Frontal cortex (tissue), 4 donors: Measurements from ENCODE around the gene UNC5CL. TPM values are rescaled to one million over a fixed set of nuclear protein-coding genes. Genes with fewer than 3 reads are reported as not detected.
"Not testable (repeated sequence)": the region's sequence is repeated elsewhere in the genome, so short reads cannot be mapped to it uniquely, and the experiment has no call there.

Experiments
- DNase-seq, 2 donors: peaks; one replicate each; pipeline ENCODE4 v3.0.0; 2012; ENCODE audit warnings: low spot score in 2 of 2
- FAIRE-seq: peaks from 2 replicates; lab custom pipeline; 2012; peaks lifted over from hg19 to GRCh38; lab: Jason Lieb, UNC
- total RNA-seq: library from RNA; depleted of rRNA; stranded (reverse); fragments of >200 nt; gene quantifications from one replicate; pipeline ENCODE4 v1.2.3, GENCODE V29; 2014
- donor health status: control.
- donor health status: control.
- donor health status: control.

Gene UNC5CL
- total RNA-seq, 1 donor from 2014 or later = under 0.01 TPM

- no peak for DNase-seq
These were observed 3.4 kb upstream of the UNC5CL start, which contains the start of gene TSPO2 for GRCh38 chr6:41042226-41043055. TSPO2 (plus strand) TSS chr6:41042467; CDS start chr6:41042986, 519 bp downstream.

GRCh38 chr6:41040940-41041536, 2.0 kb upstream of the UNC5CL start:
- no peak for FAIRE-seq
- DNase-seq = no peak

More at GRCh38 chr6:41042226-41043055, 3.4 kb upstream of the UNC5CL start, which contains the start of gene TSPO2:
- FAIRE-seq = no peak

GRCh38 chr6:41040101-41040939, 1.3 kb upstream of the UNC5CL start:
- FAIRE-seq (no peak), DNase-seq (no peak)

GRCh38 chr6:41038205-41038604, 816 bp downstream of the UNC5CL start:
- DNase-seq (no peak), FAIRE-seq (no peak)

- FAIRE-seq = no peak
- peak in 1 of 2 donors; percentile 25 for DNase-seq
These were observed 1.7 kb downstream of the UNC5CL start for GRCh38 chr6:41037107-41037900.

- no peak for FAIRE-seq
- no peak for DNase-seq
These were observed 2.4 kb downstream of the UNC5CL start for GRCh38 chr6:41036601-41037000.

GRCh38 chr6:41036186-41036585, 2.8 kb downstream of the UNC5CL start:
- DNase-seq (no peak), FAIRE-seq (no peak)

GRCh38 chr6:41033776-41034175, 5.2 kb downstream of the UNC5CL start:
- FAIRE-seq (no peak), DNase-seq (no peak)

- FAIRE-seq (no peak), DNase-seq (no peak)
These were observed 6.2 kb downstream of the UNC5CL start for GRCh38 chr6:41032830-41033229.

GRCh38 chr6:41028561-41029412, 10.2 kb downstream of the UNC5CL start:
- FAIRE-seq (no peak), DNase-seq (no peak)

- peak; percentile 78 to 90 for DNase-seq
- no peak for FAIRE-seq
These were observed 11.0 kb downstream of the UNC5CL start for GRCh38 chr6:41027799-41028560.

GRCh38 chr6:41027241-41027640, 11.8 kb downstream of the UNC5CL start:
- FAIRE-seq = no peak
- no peak for DNase-seq

- DNase-seq (no peak), FAIRE-seq (no peak)
These were observed 13.0 kb downstream of the UNC5CL start for GRCh38 chr6:41025966-41026530.

GRCh38 chr6:41023114-41023513, 15.9 kb downstream of the UNC5CL start:
- DNase-seq (no peak), FAIRE-seq (no peak)

- no peak for FAIRE-seq
- DNase-seq = no peak
These were observed 16.7 kb downstream of the UNC5CL start for GRCh38 chr6:41022294-41022693.

GRCh38 chr6:41021832-41022231, 17.2 kb downstream of the UNC5CL start:
- no peak for FAIRE-seq
- peak in 1 of 2 donors; percentile 38 for DNase-seq

- FAIRE-seq = no peak
- DNase-seq = no peak
These were observed 21.4 kb downstream of the UNC5CL start for GRCh38 chr6:41017663-41018062.

- DNase-seq, FAIRE-seq: not testable (repeated sequence)
These were observed 23.2 kb downstream of the UNC5CL start for GRCh38 chr6:41015860-41016259.
